ENCODE measurements around the gene AMER1.

Gene AMER1

DNA sequence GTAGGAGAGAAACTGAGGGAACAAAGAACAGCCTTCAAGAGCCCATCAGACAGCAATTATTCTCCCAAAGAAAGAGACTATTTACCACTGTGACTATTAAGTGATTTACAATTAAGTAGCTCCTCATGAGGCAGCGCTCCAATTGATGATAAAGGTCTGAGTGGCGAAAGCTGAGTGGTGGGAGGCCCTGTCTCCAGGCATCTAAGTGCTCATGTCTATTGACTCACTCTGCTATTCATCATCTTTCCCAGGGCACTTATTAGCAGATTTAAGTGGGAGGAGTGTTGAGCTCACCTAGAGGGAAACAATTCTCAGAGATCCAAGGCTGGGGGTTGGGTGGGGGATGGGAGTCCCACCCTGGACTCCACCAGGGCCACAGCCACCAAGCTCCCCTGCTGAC lies 23.3 kb downstream of the AMER1 start:
- Histone ChIP-seq H3K27me3 (no peaks in the 10 kb centered on the region), H3K36me3 (peaks cover 0 to 3% (median 0%) of the 10 kb centered on the region in 3 donors), H3K27ac (no peak overlapping the region), H3K9me3 (no peaks in the 10 kb centered on the region), H3K4me1 (peaks cover 0 to 3% (median 0%) of the 10 kb centered on the region in 4 donors), H3K4me3 (no peak overlapping the region)
- intact Hi-C loops (cut with DNase I; ENCODE audit: low total_unique reads): no loop called here
- TF ChIP-seq, protein P1, sequence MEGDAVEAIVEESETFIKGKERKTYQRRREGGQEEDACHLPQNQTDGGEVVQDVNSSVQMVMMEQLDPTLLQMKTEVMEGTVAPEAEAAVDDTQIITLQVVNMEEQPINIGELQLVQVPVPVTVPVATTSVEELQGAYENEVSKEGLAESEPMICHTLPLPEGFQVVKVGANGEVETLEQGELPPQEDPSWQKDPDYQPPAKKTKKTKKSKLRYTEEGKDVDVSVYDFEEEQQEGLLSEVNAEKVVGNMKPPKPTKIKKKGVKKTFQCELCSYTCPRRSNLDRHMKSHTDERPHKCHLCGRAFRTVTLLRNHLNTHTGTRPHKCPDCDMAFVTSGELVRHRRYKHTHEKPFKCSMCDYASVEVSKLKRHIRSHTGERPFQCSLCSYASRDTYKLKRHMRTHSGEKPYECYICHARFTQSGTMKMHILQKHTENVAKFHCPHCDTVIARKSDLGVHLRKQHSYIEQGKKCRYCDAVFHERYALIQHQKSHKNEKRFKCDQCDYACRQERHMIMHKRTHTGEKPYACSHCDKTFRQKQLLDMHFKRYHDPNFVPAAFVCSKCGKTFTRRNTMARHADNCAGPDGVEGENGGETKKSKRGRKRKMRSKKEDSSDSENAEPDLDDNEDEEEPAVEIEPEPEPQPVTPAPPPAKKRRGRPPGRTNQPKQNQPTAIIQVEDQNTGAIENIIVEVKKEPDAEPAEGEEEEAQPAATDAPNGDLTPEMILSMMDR (IDR thresholded peaks at IDR 0.05): no peak
- no peak for DNase-seq

DNA sequence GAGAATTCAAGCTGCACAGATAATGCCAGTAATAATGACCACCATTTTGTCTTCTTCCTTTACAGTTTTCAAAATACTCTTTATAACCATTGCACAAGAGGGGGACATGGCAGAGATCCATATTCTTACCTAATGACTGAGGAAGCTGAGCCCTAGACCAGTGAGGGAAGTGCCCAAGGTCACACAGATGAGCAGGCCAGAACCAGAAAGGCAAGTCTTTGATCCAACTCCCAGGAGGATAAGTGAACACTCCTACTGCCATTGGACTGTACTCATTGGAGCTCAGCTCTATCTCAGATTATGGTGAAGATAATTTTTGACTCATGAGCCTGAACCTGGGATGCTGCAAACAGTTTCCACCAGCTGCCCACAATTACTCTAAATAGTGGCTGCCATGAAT lies 28.6 kb downstream of the AMER1 start:
- no peaks in the 10 kb centered on the region for H3K4me1 ChIP-seq

DNA sequence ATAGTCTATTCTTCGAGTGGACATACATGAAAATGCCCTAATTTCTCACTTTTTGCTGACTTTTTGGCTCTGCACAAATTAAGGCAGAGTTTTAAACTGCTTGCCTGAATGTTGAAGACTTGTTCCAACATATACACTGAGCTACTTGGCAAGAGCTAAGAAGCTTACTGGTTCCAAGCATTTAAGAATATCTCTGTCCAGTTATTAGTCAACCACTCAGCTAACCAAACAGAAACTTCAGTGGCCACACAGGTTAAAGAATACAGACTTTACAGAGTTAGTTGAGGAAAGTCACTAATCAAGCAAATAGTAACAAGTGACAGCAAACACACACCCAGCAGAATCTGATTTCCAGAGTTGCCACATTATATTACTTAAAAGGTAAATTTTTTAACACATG lies 35.5 kb downstream of the AMER1 start:
- no peak overlapping the region for H3K4me3 ChIP-seq
- H3K36me3 ChIP-seq: no peaks in the 10 kb centered on the region
- intact Hi-C loops (cut with DNase I; ENCODE audit: low total_unique reads): no loop called here
- H3K9me3 ChIP-seq: no peaks in the 10 kb centered on the region
- no peaks in the 10 kb centered on the region for H3K27me3 ChIP-seq
- DNase-seq: no peak
- peaks cover 0 to 7% (median 0%) of the 10 kb centered on the region in 4 donors for H3K4me1 ChIP-seq
- no peak overlapping the region for H3K27ac ChIP-seq
- TF ChIP-seq, protein P1 (IDR thresholded peaks at IDR 0.05): no peak

More for the DNA sequence above, 28.6 kb downstream of the AMER1 start:
- Histone ChIP-seq H3K27me3 (no peaks in the 10 kb centered on the region), H3K4me3 (no peak overlapping the region), H3K9me3 (no peaks in the 10 kb centered on the region), H3K27ac (no peak overlapping the region), H3K36me3 (no peaks in the 10 kb centered on the region)
- intact Hi-C loops (cut with DNase I; ENCODE audit: low total_unique reads): no loop called here
- TF ChIP-seq, protein P1 (IDR thresholded peaks at IDR 0.05): no peak
- no peak for DNase-seq

DNA sequence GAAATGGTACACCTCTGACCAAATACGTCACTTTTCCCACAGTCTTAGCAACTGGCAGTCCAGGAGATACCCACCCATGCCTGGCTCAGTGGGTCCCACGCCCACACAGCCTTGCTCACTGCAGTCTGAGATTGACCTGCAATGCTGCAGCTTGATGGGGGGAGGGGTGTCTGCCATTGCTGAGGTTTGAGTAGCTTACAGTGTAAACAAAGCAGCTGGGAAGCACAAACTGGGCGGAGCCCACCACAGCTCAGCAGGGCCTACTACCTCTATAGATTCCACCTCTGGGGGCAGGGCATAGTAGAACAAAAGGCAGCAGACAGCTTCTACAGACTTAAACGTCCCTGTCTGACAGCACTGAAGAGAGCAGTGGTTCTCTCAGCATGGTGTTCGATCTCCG lies 52.7 kb downstream of the AMER1 start:
- Histone ChIP-seq H3K4me3 (no peak overlapping the region), H3K27me3 (no peaks in the 10 kb centered on the region), H3K9me3 (peaks cover 0 to 6% (median 0%) of the 10 kb centered on the region in 3 donors), H3K4me1 (no peaks in the 10 kb centered on the region), H3K36me3 (no peaks in the 10 kb centered on the region), H3K27ac (no peak overlapping the region)
- TF ChIP-seq, protein P1 (IDR thresholded peaks at IDR 0.05): no peak
- DNase-seq: no peak
- intact Hi-C loops (cut with DNase I; ENCODE audit: low total_unique reads): no loop called here

DNA sequence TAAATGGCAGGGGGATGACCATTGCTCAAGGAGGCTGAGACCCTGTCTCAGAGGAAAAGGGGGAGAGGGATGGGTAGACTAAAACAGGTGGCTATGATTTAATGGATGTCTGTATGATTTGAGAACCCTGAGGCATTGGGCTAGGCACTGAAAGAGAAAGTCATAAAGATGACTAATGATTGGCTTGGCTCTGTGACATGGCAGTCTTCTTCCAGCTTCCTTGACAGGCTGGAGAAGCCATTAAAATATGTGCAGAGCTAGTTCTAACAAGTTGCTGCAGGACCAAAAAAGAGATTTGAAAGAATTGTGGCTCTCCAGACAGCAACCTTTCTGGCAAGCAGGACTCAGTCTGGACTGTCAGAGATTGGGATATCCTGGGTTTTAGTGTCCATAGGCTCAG lies 53.6 kb downstream of the AMER1 start:
- H3K27ac ChIP-seq: no peak overlapping the region
- no peak overlapping the region for H3K4me3 ChIP-seq
- intact Hi-C loops (cut with DNase I; ENCODE audit: low total_unique reads): no loop called here
- peaks cover 0 to 3% (median 0%) of the 10 kb centered on the region in 3 donors for H3K9me3 ChIP-seq
- DNase-seq: no peak
- H3K27me3 ChIP-seq: no peaks in the 10 kb centered on the region
- H3K36me3 ChIP-seq: no peaks in the 10 kb centered on the region
- H3K4me1 ChIP-seq: no peaks in the 10 kb centered on the region
- TF ChIP-seq, protein P1 (IDR thresholded peaks at IDR 0.05): no peak

DNA sequence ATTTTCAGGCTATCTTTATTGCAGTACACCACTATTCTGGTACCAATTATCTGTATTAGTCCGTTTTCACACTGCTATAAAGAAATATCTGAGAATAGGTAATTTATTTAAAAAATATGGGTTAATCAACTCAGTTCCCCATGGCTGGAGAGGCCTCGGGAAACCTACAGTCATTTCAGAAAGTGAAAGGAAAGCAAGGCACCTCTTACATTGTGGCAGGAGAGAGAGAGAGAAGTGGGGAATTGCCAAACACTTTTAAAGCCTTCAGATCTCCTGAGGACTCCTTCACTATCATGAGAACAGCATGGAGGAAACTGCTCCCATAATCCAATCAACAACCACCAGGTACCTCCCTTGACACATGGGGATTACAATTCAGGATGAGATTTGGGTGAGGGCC lies 54.7 kb downstream of the AMER1 start:
- intact Hi-C loops (cut with DNase I; ENCODE audit: low total_unique reads): no loop called here
- DNase-seq: no peak
- Histone ChIP-seq H3K4me3 (no peak overlapping the region), H3K27ac (no peak overlapping the region), H3K4me1 (no peaks in the 10 kb centered on the region), H3K9me3 (peaks cover 0 to 2% (median 0%) of the 10 kb centered on the region in 3 donors), H3K27me3 (no peaks in the 10 kb centered on the region), H3K36me3 (no peaks in the 10 kb centered on the region)
- TF ChIP-seq, protein P1 (IDR thresholded peaks at IDR 0.05): no peak
